ENCODE results near the gene SLC25A51.
A peak's percentile ranks its signal among the peaks of the same experiment; 100 is the strongest.

The SLC25A51 gene

GRCh38 chr9:37924538-37924937, 20.6 kb upstream of the SLC25A51 start:
- no peak overlapping the region for H3K4me3 ChIP-seq (ENCODE audit: low read depth, low read length)
- in situ Hi-C loops (cut with HindIII; ENCODE audit: low sequenced_read_pairs): no loop called here
- no peak for TF ChIP-seq CTCF (IDR thresholded peaks at IDR 0.05; ENCODE audit: low read depth, low read length)
- DNase-seq (ENCODE audit: low read depth, low spot score): no peak

- TF ChIP-seq CTCF (IDR thresholded peaks at IDR 0.05; ENCODE audit: low read depth, low read length): no peak
Measured at GRCh38 chr9:37923796-37924427, 20.0 kb upstream of the SLC25A51 start.

GRCh38 chr9:37923118-37923795, 19.3 kb upstream of the SLC25A51 start:
- DNase-seq (ENCODE audit: low read depth, low spot score): no peak
- TF ChIP-seq CTCF (IDR thresholded peaks at IDR 0.05; ENCODE audit: low read depth, low read length): no peak
- in situ Hi-C loops (cut with HindIII; ENCODE audit: low sequenced_read_pairs): no loop called here
- no peak overlapping the region for H3K4me3 ChIP-seq (ENCODE audit: low read depth, low read length)

More at GRCh38 chr9:37923796-37924427, 20.0 kb upstream of the SLC25A51 start:
- no peak for DNase-seq (ENCODE audit: low read depth, low spot score)
- H3K4me3 ChIP-seq (ENCODE audit: low read depth, low read length): no peak overlapping the region
- in situ Hi-C loops (cut with HindIII; ENCODE audit: low sequenced_read_pairs): no loop called here

- no peak overlapping the region for H3K4me3 ChIP-seq (ENCODE audit: low read depth, low read length)
- in situ Hi-C loops (cut with HindIII; ENCODE audit: low sequenced_read_pairs): no loop called here
- no peak for TF ChIP-seq CTCF (IDR thresholded peaks at IDR 0.05; ENCODE audit: low read depth, low read length)
- DNase-seq (ENCODE audit: low read depth, low spot score): no peak
Measured at GRCh38 chr9:37922363-37923117, 18.6 kb upstream of the SLC25A51 start.

GRCh38 chr9:37921546-37922300, 17.8 kb upstream of the SLC25A51 start:
- in situ Hi-C loops (cut with HindIII; ENCODE audit: low sequenced_read_pairs): no loop called here
- DNase-seq (ENCODE audit: low read depth, low spot score): peak; percentile 54
- H3K4me3 ChIP-seq (ENCODE audit: low read depth, low read length): no peak overlapping the region

More at GRCh38 chr9:37921546-37922300, 17.8 kb upstream of the SLC25A51 start:
- TF ChIP-seq CTCF (IDR thresholded peaks at IDR 0.05; ENCODE audit: low read depth, low read length): peak; percentile 36

Data from astrocyte of the spinal cord (primary cell).